GM19372 (cell line): ENCODE data around the gene INPP5J.
"Not testable (repeated sequence)": the region's sequence is repeated elsewhere in the genome, so short reads cannot be mapped to it uniquely, and the experiment has no call there.

Experiments used
- ATAC-seq: cut with Tn5 transposase; IDR thresholded peaks from one replicate; pipeline ENCODE4 v1.9.1; 2021; ENCODE audit warnings: mild to moderate bottlenecking, low read depth, moderate library complexity; ENCODE audit not compliant: unreplicated experiment

INPP5J gene

GRCh38 chr22:31122532-31123291 lies at the start of gene INPP5J:
Gene INPP5J (plus strand): TSS chr22:31122966. CDS start chr22:31123015, 49 bp downstream.
- no peak for ATAC-seq

DNA sequence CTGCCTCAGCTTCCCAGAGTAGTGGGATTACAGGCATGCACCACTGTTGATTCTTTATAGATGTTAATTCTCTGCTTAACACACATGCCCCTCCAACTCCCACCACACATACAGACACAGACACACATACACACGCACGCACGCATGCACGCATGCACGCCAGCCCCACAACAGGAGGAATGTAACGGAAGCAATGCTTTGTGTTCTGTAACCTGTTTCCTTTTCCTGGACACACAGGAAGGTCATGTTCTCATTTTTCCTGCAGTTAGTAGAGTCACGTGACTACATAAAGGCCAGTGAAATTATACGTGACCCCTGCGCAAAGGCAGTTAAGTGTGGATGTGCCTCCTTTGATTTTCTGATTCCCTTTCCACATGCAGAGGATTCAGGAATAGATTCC lies 49.6 kb upstream of the INPP5J start:
- ATAC-seq = not testable (repeated sequence)

DNA sequence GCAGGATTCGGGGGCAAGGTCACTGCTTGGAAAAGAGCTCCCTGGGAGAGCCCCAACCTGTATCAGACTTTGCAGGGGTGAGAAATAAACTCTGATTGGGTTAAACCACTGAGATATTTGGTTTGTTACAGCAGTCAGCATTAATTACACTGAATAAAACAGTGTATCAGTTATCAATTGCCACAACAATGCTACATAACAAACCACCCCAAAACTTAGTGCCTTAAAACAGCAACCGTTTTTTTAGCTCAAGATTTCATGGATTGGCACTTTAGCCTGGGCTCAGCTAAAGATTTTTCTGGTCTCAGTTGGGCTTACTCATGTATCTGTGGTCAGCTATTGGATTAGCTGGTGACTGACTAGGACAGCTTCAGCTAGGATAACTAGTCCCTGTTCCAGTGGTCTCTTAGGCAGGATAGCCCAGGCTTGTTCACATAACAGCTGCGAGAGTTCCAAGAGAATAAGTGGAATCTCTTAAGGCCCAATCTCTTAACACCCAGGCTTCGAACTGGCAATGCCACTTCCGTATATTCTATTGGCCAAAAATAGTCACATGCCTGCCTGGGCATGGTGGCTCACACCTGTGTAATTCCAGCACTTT lies 49.1 kb upstream of the INPP5J start:
- ATAC-seq = not testable (repeated sequence)

GRCh38 chr22:31075961-31076360 lies 46.8 kb upstream of the INPP5J start:
- no peak for ATAC-seq

DNA sequence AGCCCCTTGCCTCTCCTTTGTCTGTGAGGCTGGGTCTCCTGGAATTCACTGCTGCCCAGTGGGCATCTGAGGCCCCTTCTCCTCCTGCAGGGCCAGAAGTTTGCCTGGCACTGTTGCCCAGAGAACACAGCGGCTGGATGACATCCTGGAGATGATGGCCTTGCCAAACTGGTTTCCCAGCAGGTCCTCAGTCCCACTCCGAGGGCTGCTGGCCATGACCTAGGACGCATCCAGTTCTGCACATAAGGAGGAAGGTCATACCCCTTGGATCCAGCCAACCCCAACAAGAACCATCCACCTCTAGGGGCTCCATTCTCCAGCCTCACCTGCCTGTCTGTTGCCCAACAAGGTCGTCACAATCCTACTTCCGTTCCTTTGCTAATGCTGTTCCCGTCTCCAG lies 45.1 kb upstream of the INPP5J start:
- ATAC-seq = no peak

- ATAC-seq = not testable (repeated sequence)
Observed at GRCh38 chr22:31078389-31078788, 44.4 kb upstream of the INPP5J start.

DNA sequence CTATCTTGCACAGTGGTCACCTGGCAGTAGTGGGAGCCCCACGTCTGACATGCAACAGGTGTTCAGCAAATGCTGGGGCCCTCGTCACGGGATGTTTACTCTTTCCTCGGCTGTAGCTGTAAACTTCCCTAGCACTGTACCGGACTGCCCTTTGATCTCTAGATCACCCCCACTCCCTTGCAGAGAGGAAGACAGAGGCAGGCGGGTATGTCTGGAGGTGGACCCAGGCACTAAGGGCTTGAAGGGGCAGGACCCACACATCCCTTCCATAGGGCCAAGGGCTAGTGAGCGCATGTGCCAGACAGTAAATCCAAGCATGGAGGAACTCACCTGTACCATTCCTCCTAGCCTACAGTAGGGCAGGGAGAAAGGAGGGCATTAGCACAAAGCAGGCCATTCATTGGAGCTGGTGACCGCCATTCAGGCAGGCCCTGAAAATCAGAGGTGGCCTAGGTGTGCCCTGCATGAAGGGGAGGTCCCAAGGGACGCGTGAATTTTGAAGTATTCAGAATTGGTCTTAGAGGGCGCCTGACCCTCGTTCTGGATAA lies 43.6 kb upstream of the INPP5J start:
- no peak for ATAC-seq

DNA sequence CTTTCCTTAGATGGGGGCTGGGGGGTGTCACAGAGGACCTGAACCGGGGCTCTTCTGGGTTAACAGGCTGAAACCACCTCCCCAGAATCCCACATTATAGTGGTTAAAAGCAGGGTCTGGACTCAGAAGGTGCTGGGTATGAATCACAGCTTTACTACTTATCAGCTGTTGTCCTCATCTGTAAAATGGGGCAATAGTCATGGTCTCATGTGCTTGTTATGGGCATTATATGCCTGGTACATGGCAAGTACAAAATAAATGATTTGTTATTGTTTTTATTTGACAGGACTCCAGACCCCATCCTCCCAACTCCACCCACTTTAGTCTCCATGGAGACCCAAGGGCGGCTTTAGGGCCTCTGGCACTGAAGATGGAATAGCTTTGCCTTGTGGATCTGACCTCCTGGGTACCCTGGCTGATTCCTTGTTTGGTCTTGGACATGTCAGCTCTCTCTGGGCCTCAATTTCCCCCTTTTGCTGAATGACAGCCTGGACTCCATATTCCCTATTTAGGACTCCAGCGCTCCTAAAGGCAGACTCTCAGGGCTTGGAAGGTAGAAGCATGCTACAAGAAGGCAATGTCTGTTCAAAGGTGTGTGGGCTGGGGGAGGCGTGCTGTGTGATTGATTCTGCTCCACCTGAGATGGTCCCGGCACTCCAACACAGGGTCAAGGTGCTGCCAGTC lies 42.5 kb upstream of the INPP5J start:
- ATAC-seq = no peak

GRCh38 chr22:31080848-31081649 lies 41.7 kb upstream of the INPP5J start, which contains the start of gene SMTN:
Gene SMTN (plus strand): TSS chr22:31081318. CDS start chr22:31083259, 1,941 bp downstream.
- peak; percentile 41 for ATAC-seq

GRCh38 chr22:31081963-31082605 lies 40.7 kb upstream of the INPP5J start:
- no peak for ATAC-seq

DNA sequence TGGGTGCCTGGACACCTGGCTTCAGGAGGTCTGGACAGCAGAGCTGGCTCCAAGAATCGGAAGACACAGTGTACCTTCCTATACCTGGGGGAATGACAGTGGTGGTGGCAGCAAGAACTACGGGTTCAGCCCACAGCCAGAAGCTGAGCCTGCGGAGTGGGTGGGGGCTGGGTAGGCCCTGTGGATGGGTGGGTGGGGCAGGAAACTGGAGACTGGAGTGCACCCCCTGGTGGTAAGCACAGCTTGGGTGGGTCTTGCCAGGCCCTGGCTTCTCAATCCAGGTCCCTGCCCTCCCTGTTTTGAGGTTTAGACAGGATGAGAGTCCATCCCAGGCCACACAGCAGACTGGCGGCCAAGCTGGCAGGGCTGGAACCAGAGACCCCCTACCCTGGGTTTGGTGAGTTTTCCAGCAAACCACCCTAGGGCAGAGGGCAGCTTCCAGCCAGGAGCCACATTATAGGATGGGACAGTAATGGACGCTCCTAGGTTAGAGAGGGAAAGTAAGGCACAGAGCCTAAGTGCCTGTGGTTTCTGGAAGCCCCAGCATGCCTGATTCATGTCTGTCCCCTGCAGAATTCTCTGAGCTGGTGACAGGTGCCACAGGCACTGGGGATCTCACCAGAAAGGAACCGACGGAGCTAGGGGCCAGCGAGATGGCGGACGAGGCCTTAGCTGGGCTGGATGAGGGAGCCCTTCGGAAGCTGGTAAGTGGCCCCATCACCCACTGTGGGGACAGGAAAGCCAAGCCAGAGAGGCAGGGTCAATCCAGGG lies 40.0 kb upstream of the INPP5J start:
- no peak for ATAC-seq

DNA sequence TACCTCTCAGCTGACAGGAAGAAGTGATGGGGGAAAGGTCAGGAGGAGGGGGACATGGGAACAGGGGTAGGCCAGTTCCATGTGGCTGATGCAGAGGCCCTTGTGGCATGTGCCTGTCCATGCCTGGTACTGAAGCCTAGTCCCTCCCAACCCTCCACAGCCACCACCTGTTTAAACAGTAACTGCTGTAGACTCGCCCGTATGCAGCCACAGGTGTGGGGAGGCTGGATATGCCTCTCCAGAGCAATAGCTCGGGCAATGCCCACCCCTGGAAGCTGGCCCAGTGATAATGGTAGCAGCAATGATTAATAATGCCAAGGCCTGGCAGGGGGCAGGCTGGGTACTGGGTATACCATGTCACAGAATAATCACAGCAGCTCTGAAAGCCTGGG lies 39.4 kb upstream of the INPP5J start:
- ATAC-seq = no peak

DNA sequence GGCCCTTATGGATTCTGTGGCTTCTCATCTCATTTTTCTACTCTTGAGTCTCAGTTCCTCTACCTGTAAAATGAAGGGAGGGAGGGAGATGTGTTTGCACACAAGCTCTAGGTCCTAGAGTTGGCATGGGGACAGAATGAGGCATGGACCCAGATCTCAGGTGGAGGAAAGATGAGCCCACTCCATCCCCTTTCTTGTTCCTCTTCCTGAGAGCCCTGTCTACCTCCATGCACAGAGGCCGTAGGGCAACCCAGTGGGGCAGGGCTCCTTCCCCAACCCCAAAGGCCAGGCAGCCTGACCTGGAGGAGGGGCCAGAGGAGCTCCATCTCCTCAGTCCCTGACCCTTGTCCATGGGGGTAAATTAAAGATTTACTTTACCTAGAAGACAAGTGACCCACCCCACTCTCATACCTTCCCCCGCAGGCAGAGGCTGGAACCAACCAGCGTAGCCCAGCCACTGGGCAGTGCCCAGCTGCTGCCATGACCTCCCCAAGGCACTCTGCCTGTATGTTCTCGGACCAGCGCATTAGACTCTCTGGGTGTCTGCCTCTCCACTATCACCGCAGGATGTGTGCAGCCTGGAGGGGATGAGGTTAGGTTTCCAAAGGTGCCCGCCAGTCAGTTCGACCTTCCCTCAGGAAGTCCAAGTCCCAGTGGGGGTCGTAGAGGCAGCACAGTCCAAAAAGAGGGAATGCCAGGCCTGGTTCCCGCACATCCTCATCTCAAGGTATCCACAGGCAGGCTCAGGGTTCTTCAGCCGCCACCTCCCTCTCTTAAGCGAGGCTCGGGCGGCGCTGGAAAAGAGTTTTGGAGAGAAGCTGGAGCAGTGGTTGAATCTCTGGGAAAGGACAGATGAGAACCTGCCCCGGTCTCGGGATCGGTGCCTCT lies 38.6 kb upstream of the INPP5J start:
- peak; percentile 2 for ATAC-seq

GRCh38 chr22:31084811-31085492 lies 37.8 kb upstream of the INPP5J start:
- peak; percentile 56 for ATAC-seq

DNA sequence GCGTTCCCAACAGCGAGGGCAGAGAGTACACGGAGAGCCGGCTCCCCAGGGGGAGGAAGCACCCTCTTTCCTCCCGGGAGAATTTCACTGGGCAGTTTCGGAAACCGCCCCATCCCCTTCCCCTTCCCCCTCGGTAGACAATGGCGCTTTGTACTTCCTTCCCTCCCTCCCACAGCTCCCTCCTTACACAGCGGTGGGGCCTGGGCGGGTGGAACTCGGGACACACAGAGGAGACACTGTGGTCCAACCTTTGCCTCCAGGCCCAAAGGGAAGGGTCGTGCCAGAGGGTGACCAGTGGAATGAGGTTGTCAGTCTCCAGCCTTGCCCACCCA lies 37.3 kb upstream of the INPP5J start:
- no peak for ATAC-seq

- ATAC-seq = no peak
Observed at GRCh38 chr22:31085928-31086327, 36.8 kb upstream of the INPP5J start.

- ATAC-seq = no peak
Observed at GRCh38 chr22:31086703-31087330, 35.9 kb upstream of the INPP5J start.
